HS-27A (cell line): ENCODE results near the gene SLC35E4.
"Not testable (repeated sequence)": the region's sequence is repeated elsewhere in the genome, so short reads cannot be mapped to it uniquely, and the experiment has no call there.

Source experiments
- DNase-seq: peaks from one replicate; pipeline ENCODE4 v3.0.0-alpha.2; 2012; ENCODE audit warnings: low read depth, missing footprints

The SLC35E4 gene

GRCh38 chr22:30612789-30613188 lies 22.8 kb upstream of the SLC35E4 start:
- DNase-seq, result no peak

- no peak for DNase-seq
Observed at GRCh38 chr22:30614268-30614667, 21.3 kb upstream of the SLC35E4 start.

GRCh38 chr22:30614879-30615278 lies 20.7 kb upstream of the SLC35E4 start:
- DNase-seq, result no peak

GRCh38 chr22:30615543-30615954 lies 20.0 kb upstream of the SLC35E4 start:
- no peak for DNase-seq

GRCh38 chr22:30617819-30618218 lies 17.8 kb upstream of the SLC35E4 start:
- DNase-seq, result no peak

- not testable (repeated sequence) for DNase-seq
Observed at GRCh38 chr22:30619909-30620308, 15.7 kb upstream of the SLC35E4 start.

- no peak for DNase-seq
Observed at GRCh38 chr22:30626413-30626812, 9.2 kb upstream of the SLC35E4 start.

- DNase-seq, result no peak
Observed at GRCh38 chr22:30627471-30627870, 8.1 kb upstream of the SLC35E4 start.

- no peak for DNase-seq
Observed at GRCh38 chr22:30628491-30628890, 7.1 kb upstream of the SLC35E4 start.

GRCh38 chr22:30631469-30631868 lies 4.1 kb upstream of the SLC35E4 start:
- DNase-seq, result not testable (repeated sequence)

GRCh38 chr22:30634471-30635233 lies 929 bp upstream of the SLC35E4 start:
- DNase-seq, result peak; percentile 65

GRCh38 chr22:30636226-30637077 lies 871 bp downstream of the SLC35E4 start:
- no peak for DNase-seq

GRCh38 chr22:30637701-30638114 lies 2.1 kb downstream of the SLC35E4 start:
- no peak for DNase-seq

- DNase-seq, result no peak
Observed at GRCh38 chr22:30640361-30640760, 4.8 kb downstream of the SLC35E4 start.

- DNase-seq, result no peak
Observed at GRCh38 chr22:30640839-30641430, 5.4 kb downstream of the SLC35E4 start.

- no peak for DNase-seq
Observed at GRCh38 chr22:30643055-30643875, 7.7 kb downstream of the SLC35E4 start.

GRCh38 chr22:30646518-30647160 lies 11.1 kb downstream of the SLC35E4 start:
- DNase-seq, result no peak

- DNase-seq, result no peak
Observed at GRCh38 chr22:30647536-30647935, 12.0 kb downstream of the SLC35E4 start.

GRCh38 chr22:30648825-30649224 lies 13.2 kb downstream of the SLC35E4 start:
- DNase-seq, result no peak

- peak; percentile 77 for DNase-seq
Observed at GRCh38 chr22:30649430-30650007, 13.9 kb downstream of the SLC35E4 start.

GRCh38 chr22:30650508-30651116 lies 15.0 kb downstream of the SLC35E4 start:
- DNase-seq, result no peak
